ENCODE results near the gene AFF3. TPM values are rescaled to one million over a fixed set of nuclear protein-coding genes. Genes with fewer than 3 reads are reported as not detected.

AFF3 gene
- total RNA-seq, 1 experiment from 2014 or later: not detected

GRCh38 chr2:100010606-100011005 lies 131.8 kb downstream of the AFF3 start:
- Histone ChIP-seq H3K27ac (ENCODE audit: low read depth, low read length, poor library complexity, severe bottlenecking) (no peak overlapping the region), H3K9me3 (ENCODE audit: low read depth, low read length, poor library complexity, severe bottlenecking) (no peaks in the 10 kb centered on the region), H3K4me1 (ENCODE audit: insufficient read depth, low read length, poor library complexity, severe bottlenecking) (no peaks in the 10 kb centered on the region), H3K4me3 (ENCODE audit: low read depth, low read length, poor library complexity, severe bottlenecking) (no peak overlapping the region), H3K27me3 (replicated peaks; ENCODE audit: insufficient read depth, low read depth, low read length, poor library complexity) (peaks cover 41% of the 10 kb centered on the region), H3K36me3 (ENCODE audit: insufficient read depth, low read length, poor library complexity, severe bottlenecking) (no peaks in the 10 kb centered on the region)
- BruUV-seq (replicated peaks): no TSS peak
- ChIA-PET POLR2A (ENCODE audit: low non-redundant PET) (no interaction called here), CTCF (no interaction called here)
- TF ChIP-seq CTCF (conservative IDR thresholded peaks at IDR 0.05; ENCODE audit: low read depth, low read length): no peak
- intact Hi-C loops (cut with micrococcal nuclease; ENCODE audit: unreplicated experiment): no loop called here
- no peak for DNase-seq (ENCODE audit: low spot score)

GRCh38 chr2:100009743-100010142 lies 132.6 kb downstream of the AFF3 start:
- BruUV-seq (replicated peaks): no TSS peak
- TF ChIP-seq CTCF (conservative IDR thresholded peaks at IDR 0.05; ENCODE audit: low read depth, low read length): no peak
- TF ChIP-seq EZH2 (IDR thresholded peaks at IDR 0.05; ENCODE audit: borderline replicate concordance, low read depth, low read length, poor library complexity, severe bottlenecking): no peak
- intact Hi-C loops (cut with micrococcal nuclease; ENCODE audit: unreplicated experiment): no loop called here
- Histone ChIP-seq H3K9me3 (ENCODE audit: low read depth, low read length, poor library complexity, severe bottlenecking) (no peaks in the 10 kb centered on the region), H3K27me3 (replicated peaks; ENCODE audit: insufficient read depth, low read depth, low read length, poor library complexity) (peaks cover 49% of the 10 kb centered on the region), H3K27ac (ENCODE audit: low read depth, low read length, poor library complexity, severe bottlenecking) (no peak overlapping the region), H3K36me3 (ENCODE audit: insufficient read depth, low read length, poor library complexity, severe bottlenecking) (no peaks in the 10 kb centered on the region), H3K4me1 (ENCODE audit: insufficient read depth, low read length, poor library complexity, severe bottlenecking) (no peaks in the 10 kb centered on the region), H3K4me3 (ENCODE audit: low read depth, low read length, poor library complexity, severe bottlenecking) (no peak overlapping the region)
- ChIA-PET POLR2A (ENCODE audit: low non-redundant PET) (no interaction called here), CTCF (no interaction called here)
- no peak for DNase-seq (ENCODE audit: low spot score)

- no peak for DNase-seq (ENCODE audit: low spot score)
- no peak overlapping the region for H3K4me3 ChIP-seq (ENCODE audit: low read depth, low read length, poor library complexity, severe bottlenecking)
- POLR2A ChIA-PET (ENCODE audit: low non-redundant PET): no interaction called here
- no peaks in the 10 kb centered on the region for H3K9me3 ChIP-seq (ENCODE audit: low read depth, low read length, poor library complexity, severe bottlenecking)
- peaks cover 57% of the 10 kb centered on the region for H3K27me3 ChIP-seq (replicated peaks; ENCODE audit: insufficient read depth, low read depth, low read length, poor library complexity)
- no peaks in the 10 kb centered on the region for H3K4me1 ChIP-seq (ENCODE audit: insufficient read depth, low read length, poor library complexity, severe bottlenecking)
- TF ChIP-seq CTCF (conservative IDR thresholded peaks at IDR 0.05; ENCODE audit: low read depth, low read length): no peak
- no peak for TF ChIP-seq EZH2 (IDR thresholded peaks at IDR 0.05; ENCODE audit: borderline replicate concordance, low read depth, low read length, poor library complexity, severe bottlenecking)
- no TSS peak for BruUV-seq (replicated peaks)
- intact Hi-C loops (cut with micrococcal nuclease; ENCODE audit: unreplicated experiment): no loop called here
- CTCF ChIA-PET: no interaction called here
- no peaks in the 10 kb centered on the region for H3K36me3 ChIP-seq (ENCODE audit: insufficient read depth, low read length, poor library complexity, severe bottlenecking)
- H3K27ac ChIP-seq (ENCODE audit: low read depth, low read length, poor library complexity, severe bottlenecking): no peak overlapping the region
Observed at GRCh38 chr2:100008956-100009355, 133.4 kb downstream of the AFF3 start.

Data from A673 (cell line).